ENCODE measurements around the gene SCNM1.
"Not testable (repeated sequence)": the region's sequence is repeated elsewhere in the genome, so short reads cannot be mapped to it uniquely, and the experiment has no call there.

Gene SCNM1

GRCh38 chr1:151193856-151194255, 27.9 kb downstream of the SCNM1 start:
- TF ChIP-seq CTCF (IDR thresholded peaks at IDR 0.05; ENCODE audit: low read depth, low read length) = no peak
- H3K4me3 ChIP-seq (ENCODE audit: low read depth, low read length) = no peak overlapping the region

GRCh38 chr1:151194894-151195594, 29.1 kb downstream of the SCNM1 start:
- H3K4me3 ChIP-seq (ENCODE audit: low read depth, low read length) = not testable (repeated sequence)

- TF ChIP-seq CTCF (IDR thresholded peaks at IDR 0.05; ENCODE audit: low read depth, low read length) = peak; percentile 13; the same call in 1 of the 2 replicates
- H3K4me3 ChIP-seq (ENCODE audit: low read depth, low read length) = no peak overlapping the region
These were observed 30.4 kb downstream of the SCNM1 start for GRCh38 chr1:151196292-151196800.

GRCh38 chr1:151197863-151198253, 31.9 kb downstream of the SCNM1 start:
- TF ChIP-seq CTCF (IDR thresholded peaks at IDR 0.05; ENCODE audit: low read depth, low read length) = no peak
- H3K4me3 ChIP-seq (ENCODE audit: low read depth, low read length) = peak overlapping the region; percentile 86

- no peak for TF ChIP-seq CTCF (IDR thresholded peaks at IDR 0.05; ENCODE audit: low read depth, low read length)
These were observed 32.5 kb downstream of the SCNM1 start, which contains the start of gene PIP5K1A for GRCh38 chr1:151198254-151199127. PIP5K1A (plus strand) TSS chr1:151198552; CDS start chr1:151198997, 445 bp downstream.

GRCh38 chr1:151199873-151200581, 34.1 kb downstream of the SCNM1 start:
- TF ChIP-seq CTCF (IDR thresholded peaks at IDR 0.05; ENCODE audit: low read depth, low read length) = no peak
- H3K4me3 ChIP-seq (ENCODE audit: low read depth, low read length) = peak overlapping the region; percentile 86

More at GRCh38 chr1:151198254-151199127, 32.5 kb downstream of the SCNM1 start, which contains the start of gene PIP5K1A:
- peak within 1 kb of the TSS; percentile 86 for H3K4me3 ChIP-seq (ENCODE audit: low read depth, low read length)

GRCh38 chr1:151205381-151205965, 39.5 kb downstream of the SCNM1 start:
- not testable (repeated sequence) for H3K4me3 ChIP-seq (ENCODE audit: low read depth, low read length)

Measured in WI38 (cell line).